MM.1S (cell line): Measurements from ENCODE around the gene SOCS4.

Source experiments
- EZH2phosphoT487 ChIP-seq: fragments of 300-600 bp; sonication (generic); IDR thresholded peaks from 2 replicates; pipeline ENCODE4 v1.6.1; 2018; ENCODE audit warnings: antibody characterized with exemption, low read length
- TF ChIP-seq, protein P1 (sequence below): fragments of 300-600 bp; sonication (generic); IDR thresholded peaks from 2 replicates; pipeline ENCODE4 v1.5.1; 2016; ENCODE audit warnings: antibody characterized with exemption, low read length, mixed read lengths

DNA sequence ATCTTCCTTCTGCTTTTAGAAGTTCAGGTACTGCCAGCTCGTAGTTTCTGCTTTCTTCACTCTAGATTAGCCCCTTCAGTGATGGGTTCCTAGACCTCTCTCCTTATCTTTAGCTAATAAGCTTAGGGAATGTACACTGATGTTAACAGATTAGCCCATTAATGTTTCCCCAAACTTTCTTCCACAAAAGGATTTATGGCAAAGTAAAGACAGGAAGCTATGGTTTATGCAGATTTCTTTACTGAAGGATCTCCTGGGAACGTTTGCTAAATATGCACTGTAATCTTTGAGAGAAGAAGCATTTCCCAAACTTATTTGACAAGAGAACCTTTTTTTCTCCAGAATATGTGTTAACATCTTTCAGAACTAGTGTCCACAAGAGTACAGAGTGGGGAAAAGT is 4.2 kb downstream of the SOCS4 start:
- no peak for TF ChIP-seq EZH2phosphoT487
- TF ChIP-seq, protein P1, sequence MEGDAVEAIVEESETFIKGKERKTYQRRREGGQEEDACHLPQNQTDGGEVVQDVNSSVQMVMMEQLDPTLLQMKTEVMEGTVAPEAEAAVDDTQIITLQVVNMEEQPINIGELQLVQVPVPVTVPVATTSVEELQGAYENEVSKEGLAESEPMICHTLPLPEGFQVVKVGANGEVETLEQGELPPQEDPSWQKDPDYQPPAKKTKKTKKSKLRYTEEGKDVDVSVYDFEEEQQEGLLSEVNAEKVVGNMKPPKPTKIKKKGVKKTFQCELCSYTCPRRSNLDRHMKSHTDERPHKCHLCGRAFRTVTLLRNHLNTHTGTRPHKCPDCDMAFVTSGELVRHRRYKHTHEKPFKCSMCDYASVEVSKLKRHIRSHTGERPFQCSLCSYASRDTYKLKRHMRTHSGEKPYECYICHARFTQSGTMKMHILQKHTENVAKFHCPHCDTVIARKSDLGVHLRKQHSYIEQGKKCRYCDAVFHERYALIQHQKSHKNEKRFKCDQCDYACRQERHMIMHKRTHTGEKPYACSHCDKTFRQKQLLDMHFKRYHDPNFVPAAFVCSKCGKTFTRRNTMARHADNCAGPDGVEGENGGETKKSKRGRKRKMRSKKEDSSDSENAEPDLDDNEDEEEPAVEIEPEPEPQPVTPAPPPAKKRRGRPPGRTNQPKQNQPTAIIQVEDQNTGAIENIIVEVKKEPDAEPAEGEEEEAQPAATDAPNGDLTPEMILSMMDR = no peak
